ENCODE measurements around the gene GATA5.
"Not testable (repeated sequence)": the region's sequence is repeated elsewhere in the genome, so short reads cannot be mapped to it uniquely, and the experiment has no call there.

The GATA5 gene

DNA sequence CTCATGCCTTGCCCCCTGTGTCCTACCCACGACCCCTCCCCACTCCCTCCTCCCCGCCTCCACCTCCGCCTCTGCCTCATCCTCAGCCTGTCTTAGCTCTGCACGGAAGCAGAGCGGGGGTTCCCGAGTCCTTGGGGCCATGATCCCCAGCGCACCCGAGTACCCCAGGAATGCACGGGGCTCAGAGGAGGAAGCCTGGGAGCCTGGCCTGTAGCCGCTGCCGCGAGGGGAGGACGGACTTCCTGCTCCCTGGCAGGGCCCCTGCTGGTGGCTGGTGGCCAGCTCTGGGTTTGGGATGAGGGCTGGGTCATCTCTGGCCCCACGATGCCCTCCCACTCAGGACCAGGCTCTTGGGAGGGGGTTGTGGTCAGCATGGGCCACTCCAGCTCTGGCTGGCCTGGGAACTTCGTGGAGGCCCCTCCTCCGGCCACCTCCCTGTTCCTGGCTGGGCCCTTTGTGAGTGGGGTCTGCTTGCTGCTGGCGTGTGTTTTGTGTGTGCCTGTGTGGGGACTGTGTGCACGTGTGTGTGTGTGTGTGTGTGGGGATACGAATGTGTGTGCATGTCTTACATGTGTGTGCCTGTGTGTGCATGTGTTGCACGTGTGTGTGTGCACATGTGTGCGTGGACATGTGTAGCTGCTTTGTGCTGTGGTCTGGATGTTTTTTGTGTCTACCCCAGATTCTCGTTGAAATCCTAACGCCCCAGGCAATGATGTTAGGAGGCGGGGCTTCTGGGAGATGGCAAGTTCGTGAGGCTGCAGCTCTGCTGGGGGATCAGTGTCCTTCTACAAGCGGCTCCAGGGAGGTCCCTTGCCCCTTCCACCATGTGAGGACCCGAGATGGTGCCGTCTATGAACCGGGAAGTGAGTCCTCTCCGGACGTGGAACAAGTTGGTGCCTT, 47.1 kb downstream of the GATA5 start:
- DNase-seq = no peak

DNA sequence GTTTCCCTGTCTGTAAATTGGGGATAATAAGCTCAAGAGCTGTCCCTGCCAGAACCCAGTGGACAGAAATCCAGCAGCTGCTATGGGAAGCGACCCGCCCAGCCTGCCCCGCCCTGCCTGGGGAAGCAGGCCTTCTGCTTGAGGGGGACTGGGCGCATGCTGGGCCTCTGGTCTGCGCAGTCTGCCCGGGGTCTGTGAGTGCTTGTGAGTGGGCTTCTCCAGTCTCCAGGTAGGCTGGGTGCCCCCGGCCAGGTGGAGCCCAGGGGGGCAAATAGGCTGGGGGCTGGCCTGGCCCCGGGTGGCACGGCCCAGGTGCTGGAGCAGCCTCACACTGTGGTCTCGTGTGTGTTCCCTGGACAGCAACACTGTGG, 47.8 kb downstream of the GATA5 start:
- DNase-seq = no peak

DNA sequence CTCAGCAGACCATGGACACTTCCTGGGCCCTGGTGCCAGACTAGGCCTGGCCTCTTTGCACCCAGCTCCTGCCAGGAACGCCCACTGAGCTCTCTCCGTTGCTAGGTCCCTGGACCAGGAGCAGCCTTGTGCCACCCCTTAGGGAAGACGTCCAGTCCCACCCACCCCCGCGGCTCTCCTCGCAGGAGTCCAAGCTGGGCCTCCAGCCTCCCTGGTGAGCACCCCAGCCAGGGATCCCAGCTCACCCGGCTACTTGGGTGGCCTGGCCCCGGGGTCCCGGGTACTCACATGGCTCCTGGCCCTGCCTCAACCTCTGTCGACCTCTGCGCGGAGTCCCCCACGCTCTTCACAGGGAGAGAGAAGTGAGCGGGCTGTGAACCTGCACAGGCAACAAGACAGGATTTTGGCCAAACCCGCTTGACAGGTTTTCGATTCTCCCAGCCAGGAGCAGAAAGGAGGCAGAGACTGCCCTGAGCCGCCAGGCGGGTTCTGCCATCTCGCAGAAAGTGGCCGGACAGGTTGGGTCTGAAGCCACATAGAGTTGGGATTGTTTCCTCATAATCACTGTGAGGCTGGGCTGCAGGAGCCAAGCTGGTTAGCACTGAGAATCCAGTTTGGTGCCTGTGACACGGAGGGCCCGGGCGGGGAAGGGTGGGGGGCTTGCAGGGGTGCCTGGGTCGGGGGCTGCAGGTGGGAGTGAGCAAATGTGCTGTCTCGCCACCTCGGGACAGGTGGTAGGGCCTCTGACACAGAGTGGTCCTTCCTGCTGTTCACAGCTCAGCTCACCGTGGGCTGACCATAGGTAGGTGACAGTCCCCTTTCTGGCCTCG, 48.4 kb downstream of the GATA5 start, which contains the start of gene RBBP8NL:
Gene RBBP8NL (minus strand): TSS at position 368 of the 830 bp plus-strand sequence. CDS start 7,892 bp downstream, outside the sequence.
- no peak for DNase-seq

DNA sequence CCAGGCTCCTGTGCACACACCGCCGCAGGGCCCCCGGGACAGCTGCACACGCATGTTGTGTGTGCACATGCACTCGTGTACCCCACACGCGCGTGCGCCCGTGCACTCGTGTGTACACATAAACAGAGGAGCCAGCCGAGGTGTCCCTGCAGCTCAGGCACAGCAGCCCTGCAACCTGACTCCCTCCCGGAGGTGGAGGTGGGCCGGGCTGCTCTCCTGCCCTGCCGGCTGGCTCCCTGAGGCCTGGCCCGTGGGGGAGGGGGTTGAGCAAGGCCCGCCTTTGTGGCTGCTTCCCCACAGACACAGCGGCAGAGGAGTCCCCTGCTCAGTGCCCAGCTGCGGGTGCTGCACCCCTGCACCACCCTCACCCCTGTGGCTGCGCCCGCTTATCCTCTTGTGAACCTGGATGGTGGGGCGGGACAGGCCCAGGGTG, 49.1 kb downstream of the GATA5 start:
- no peak for DNase-seq

DNA sequence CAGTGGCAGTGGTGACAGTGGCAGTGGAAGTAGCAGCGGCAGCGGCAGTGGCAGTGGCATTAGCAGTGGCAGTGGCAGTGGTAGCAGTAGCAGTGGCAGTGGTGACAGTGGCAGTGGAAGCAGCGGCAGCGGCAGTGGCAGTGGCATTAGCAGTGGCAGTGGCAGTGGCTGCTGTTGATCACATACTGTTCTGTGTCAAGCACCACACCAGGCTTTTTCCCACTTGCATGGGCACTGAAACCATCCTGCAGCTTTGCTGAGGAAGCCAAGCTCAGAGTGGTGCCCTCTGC, 49.8 kb downstream of the GATA5 start:
- DNase-seq = not testable (repeated sequence)

DNA sequence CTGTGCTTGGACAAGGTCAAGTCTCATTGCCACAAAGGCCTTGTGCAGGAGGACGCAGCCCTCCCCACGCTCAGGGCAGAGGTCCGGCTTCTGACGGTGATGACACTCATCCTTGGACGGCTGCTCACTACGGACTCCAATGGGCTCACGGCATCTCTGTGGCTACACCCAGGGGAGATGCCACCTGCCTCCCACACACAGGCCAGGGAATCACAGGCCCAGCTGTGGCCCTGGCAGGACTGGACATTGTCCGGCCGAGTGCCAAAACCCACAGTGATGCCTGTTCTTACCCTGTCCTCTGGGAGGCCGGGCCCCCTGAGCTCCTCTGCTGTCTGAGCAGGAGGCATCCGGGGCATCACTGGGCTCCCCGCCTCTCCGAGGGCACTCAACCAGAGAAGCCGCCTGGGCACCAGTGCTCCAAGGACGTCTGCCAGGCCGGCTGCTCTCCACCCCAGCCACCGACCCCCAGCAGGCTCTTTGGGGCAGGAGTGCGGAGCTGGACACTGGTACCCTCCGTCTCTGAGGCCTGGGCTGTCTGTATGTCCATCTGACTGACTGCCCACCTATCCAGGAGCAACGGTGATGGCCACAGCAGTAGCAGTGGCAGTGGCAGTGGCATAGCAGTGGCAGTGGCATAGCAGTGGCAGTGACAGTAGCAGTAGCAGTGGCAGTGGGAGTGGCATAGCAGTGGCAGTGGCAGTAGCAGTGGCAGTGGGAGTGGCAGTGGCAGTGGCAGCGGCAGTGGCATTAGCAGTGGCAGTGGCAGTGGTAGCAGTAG, 50.3 kb downstream of the GATA5 start:
- no peak for DNase-seq

DNA sequence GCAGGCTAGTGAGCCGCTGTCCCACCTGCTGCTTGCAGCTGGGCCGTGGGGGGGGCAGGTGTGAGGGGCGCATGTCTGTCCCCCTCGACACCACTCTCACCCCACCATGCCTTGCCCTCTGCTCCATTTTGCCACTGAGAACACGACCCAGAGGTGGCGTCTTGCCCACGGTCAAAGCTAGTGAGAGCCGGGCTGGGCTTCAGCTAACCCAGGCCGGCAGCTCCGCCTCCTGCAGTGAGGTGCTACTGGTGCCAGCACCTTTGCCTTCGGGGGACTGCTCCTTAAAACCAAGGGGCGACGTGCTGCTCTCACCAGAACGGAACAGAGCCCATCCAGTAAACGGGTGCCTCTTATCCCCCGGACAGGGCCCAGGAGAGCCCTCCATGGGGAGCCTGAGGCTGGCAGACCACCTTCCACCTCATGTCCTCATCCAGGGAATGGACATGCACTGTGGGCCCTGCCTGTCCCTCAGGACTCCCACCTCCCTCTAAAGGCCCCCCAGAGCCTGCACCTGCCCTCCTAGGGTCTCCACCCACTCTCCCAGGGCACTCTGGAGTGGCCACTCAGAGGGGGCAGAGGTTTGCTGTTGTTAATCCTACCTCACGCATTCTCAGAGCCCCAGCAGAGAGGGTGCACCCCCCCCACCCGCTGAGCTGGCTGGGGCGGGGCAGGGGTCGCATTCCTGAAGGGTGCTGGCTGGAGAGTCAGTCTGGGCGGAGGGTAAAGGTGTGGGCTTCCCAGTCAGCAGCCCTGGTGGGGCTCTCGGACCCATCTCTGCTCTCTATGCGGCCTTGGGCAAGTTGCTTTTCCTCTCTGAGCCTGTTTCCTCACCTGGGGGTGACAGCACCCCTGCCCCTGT, 51.3 kb downstream of the GATA5 start:
- DNase-seq = no peak

DNA sequence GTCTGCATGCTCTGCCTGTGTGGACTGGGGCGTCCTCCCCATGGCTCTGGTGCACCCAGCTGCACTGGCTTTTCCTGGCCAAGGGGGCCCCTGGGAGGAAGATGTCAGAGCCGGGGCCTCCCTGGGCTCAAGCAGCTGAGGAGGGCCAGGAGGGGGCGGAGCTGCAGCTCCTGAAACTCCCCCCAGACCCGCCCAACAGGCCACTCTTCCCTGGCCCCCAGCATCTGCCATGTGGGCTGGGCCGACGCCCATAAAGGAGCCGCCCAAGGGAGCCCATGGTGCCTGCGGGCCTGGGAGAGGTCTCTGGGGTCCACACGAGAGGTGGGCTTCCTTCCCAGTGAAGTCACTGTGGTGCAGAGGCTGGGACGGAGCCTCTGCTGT, 52.5 kb downstream of the GATA5 start:
- DNase-seq = no peak

DNA sequence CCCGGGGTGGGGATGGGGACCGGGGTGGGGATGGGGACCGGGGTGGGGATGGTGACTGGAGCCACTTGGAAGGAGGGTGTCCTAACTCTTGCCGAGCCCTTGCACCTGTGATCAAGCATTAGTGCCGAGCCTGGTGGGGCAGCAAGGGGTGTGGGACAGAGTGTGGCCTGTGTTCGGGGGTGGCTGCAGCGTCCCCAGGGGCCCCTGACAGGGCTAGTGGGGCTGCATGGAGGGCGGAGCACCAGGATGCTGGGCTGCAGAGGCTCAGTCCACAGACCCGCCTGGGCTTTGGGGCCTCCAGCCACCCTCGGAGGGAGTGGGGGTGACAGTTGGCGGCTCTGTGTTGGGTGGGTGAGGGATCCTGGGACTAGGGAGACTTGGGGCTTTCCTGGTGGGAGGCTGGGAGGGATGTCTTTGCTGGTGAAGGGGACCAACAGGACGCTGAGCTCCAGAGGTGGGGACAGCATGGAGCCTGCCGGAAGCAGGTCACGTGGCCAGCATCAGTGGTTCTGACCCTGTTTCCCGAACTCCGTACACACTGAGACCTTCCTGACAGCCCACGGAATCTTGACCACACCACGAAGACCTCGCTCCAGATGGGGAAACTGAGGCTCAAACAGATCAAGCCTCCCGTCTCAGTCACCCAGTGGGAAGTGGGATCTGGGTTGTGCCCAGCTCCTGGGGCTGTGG, 53.0 kb downstream of the GATA5 start:
- DNase-seq = no peak

DNA sequence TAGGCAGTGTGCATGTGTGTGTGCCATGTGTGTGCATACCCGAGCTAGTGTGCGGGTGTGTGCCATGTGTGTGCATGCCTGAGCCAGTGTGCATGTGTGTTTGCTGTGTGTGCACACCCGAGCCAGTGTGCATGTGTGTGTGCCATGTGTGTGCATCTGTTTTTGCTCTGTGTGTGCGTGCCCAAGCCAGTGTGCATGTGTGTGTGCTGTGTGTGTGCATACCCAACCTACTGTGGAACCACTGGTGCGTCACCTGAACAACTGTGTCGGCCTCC, 54.1 kb downstream of the GATA5 start:
- DNase-seq = no peak

DNA sequence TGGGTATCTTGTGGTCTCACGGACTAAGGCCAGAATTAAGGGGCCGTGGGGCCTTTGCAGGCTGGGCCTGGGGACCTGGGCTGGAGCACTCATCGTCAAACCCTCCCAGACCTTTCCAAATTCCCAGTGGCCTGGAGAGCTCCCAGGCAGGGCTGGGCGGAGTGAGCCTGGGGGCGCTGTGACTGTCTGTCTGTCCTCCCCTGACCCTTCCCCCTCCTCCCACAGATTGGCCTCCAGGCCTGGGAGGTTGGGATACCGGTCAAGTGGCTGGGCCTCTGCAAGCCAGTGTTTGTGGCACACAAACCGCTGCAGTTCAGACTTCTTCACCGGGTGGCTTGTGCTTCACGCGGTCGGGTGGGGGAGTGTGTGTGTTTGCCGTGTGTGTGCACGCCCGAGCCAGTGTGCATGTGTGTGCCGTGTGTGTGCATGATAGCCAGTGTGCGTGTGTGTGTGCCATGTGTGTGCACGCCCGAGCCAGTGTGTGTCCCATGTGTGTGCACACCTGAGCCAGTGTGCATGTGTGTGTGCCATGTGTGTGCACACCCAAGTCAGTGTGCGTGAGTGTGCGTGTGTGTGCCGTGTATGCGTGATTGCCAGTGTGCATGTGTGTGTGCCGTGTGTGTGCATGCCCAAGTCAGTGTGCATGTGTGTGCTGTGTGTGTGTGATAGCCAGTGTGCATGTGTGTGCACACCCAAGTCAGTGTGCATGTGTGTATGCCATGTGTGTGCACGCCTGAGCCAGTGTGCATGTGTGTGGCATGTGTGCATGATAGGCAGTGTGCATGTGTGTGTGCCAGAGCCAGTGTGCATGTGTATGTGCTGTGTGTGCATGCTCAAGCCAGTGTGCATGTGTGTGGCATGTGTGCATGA, 54.7 kb downstream of the GATA5 start:
- no peak for DNase-seq

DNA sequence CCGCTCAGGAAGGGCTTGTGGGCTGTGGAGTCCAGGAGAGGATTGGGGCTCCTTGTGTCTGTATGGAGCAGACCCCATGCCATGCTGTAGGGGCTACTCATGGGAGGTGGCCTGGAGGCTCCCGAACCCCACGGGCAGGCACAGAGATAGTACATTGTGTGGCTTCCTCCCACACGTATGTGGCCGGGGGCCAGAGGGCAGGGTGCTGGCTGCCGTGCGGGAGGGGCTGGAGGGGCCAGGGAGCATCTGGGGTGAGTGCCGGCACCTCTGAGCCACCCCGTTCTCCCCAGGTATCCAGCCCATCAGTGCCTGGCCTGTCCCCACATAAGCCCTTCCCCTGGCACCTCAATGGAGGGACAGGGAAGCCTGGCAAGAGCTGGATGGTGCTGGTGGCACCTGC, 56.0 kb downstream of the GATA5 start:
- no peak for DNase-seq

DNA sequence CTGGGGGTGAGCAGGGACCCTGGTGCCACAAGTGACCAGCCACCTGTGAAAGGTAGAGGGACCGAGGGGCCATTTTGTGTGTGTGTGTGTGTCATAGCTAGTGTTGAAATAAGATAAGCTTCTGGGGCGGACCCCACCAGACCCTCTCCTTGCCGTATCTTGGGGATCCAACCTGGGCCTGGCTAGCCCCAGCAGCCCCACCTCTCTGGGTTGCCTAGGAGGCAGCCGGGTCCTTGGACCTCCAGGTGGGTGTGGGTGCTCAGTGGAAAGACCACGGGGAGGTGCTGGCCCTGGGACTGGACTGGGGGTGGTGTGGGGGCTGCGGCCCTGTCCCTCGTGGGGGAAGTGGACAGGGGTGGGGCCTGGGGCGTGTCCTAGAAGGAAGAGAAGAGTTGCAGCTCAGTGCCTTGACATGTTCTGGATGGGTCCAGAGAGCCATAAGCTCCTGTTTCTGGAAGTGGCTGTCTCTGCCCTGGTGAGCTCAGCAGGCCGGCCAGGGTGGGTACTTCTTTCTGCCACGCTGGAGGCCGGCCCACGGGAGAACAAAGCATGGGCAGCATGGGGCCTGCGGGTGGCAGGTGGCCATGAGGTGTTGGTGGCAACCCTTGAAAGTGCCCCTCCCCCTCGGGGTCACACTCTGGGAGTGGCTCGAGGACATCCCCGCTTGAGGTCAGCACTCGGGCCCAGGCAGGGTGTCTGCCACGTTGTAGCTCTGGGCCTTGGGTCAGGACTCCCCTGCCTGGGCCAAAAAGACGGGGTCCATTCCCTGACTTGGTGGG, 56.9 kb downstream of the GATA5 start:
- DNase-seq = no peak

DNA sequence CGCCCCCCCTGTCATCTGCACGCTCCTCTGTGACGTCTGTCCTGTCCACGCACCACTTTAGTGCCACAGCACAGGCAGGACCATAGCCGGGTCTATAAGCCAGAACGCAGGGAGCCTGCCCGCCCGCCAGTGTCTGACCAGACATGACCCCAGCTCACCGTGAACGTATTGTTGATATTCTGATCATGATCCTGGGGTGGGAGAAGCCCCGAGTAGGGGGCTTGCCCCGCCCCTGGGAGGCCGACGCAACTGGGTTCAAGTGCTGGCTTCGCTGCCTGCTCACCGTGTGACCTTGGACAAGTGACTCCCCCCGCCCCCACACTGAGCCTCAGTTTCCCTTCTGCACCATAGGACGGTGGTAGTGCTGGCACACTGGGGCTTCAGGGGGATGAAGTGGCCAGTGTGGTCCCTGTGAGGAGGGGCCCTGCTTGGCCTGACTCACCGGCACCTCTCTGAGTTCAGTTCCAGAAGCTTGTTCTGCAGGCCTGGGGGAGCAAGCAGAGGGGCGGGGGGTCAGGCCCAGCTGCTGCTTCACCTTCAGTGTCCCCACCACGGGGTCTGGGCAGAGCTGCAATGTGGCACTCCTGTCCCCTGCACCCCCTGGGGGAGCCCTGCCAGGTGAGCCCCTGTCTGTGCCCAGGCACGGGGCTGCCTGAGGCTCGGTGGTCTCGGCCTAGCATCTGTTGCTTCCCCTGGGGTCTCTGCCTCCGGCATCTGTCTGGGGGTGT, 57.6 kb downstream of the GATA5 start:
- DNase-seq = no peak

DNA sequence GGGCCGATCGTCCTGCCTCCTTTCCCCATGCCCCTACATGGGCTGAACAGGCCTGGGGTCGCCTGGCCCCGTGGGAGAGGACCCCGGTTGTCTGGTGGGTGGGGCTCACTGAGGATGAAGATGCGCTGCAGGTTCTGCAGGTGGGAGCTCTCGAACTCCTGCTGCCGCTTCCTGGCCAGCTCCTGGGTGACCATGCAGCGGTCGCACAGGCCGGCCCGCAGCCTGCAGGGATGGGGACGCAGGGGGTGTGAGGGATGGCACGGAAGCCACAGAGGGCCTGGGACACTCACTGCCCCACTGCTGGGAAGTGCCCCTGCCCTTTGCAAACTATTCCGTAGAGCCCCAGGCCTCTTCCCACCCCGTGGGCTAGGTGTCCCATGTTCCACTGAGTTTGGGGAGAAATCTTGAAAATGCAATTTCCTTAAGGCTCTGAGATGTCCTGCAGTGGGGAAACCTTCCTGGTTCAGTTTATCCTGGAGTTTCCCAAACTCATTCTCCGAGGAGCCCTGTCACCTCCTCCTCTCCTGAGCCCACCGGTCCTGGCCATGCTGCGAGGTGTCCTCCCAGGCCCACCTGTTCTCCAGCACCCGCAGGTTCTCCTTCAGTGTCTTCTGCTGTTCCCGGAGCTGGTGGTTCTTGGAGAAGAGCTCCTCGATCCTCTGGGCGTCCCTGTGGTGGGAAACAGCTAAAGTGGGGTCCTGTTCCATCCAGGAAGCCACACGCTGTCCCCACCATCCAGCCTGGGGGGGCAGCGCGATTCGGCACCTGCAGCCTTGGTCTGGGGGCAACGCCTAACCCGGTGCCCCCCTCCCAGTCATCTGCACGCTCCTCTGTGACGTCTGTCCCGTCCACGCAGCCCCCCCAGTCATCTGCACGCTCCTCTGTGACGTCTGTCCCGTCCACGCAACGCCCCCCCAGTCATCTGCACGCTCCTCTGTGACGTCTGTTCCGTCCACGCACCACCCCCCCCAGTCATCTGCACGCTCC, 58.9 kb downstream of the GATA5 start:
- no peak for DNase-seq

DNA sequence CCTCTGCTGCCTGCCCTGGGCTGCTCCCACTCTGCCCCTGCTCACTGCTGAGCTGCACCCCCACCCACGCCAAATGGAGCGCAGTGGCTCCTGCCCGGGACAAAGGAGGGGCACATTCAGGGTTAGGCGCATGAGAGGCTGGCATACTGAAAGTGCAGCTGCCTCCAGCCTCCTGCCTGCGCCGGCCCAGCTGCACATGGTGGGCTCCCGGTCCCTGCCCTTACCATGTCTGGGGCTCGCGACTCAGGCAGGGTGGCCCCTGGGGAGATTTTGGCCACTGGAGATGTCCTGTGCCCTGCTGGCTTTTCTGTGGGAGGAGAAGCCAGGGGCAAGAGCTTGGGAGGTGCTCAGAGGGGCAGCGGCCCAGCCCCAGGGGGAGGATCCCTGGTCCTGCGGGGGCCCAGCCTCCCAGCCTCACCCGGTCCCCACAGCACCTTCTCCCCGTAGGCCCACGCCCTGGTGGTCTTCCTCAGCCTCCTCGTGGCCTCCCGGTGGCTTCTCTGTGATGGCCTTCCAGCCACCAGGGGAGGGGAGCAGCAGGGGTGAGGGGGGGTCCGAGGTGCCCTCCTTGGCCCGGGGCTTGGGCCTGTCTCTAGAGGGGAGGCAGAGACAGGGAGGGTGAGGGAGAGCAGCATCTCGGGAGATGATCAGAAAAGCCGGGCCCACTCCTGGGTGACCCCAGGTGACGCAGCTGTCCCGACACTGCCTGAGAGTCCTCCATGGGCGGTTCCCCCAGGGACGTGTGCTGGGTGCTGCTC, 60.3 kb downstream of the GATA5 start:
- DNase-seq = no peak

DNA sequence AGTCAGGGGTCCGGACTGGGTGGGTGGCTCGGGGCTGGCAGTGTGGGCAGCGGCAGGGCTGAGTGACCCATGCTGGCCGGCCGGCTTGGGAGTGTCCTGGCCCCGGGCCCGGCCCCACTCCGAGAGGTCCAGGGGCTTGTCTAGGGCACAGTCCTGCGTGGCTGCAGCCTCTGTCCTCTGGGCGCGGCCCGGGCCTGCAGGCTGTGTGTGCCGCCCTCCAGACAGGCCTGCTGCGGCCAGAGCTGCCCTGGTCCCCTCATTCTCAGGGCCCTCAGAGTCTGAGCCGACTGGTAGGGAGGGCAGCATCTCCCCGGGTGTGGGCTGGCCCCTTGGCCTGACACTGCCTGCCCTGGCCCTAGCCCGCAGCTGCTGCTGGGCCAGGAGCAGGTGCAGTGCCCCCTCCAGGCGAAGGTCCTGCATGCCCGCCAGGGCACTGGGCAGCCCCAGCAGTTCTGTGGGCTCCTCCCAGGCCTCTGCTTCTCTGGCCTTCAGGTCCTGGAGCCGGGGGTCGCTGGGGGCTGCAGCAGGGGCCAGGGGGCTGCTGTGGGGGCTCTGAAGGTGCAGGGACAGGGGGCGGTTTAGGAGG, 61.8 kb downstream of the GATA5 start:
- DNase-seq = no peak
